Ovary (tissue), 9 donors: ENCODE measurements around the gene C7. TPM values are rescaled to one million over a fixed set of nuclear protein-coding genes. Genes with fewer than 3 reads are reported as not detected.

Source experiments
- DNase-seq, 5 donors: peaks; one replicate each; pipeline ENCODE4 v3.0.0-alpha.2; 2019 to 2020
- H3K27ac ChIP-seq, 2 donors: fragments of 200-600 bp; one replicate each; pipeline versions ENCODE4 v1.5.1 to v1.8.0; 2019 to 2022
- H3K27me3 ChIP-seq: fragments of 200-600 bp; one replicate; pipeline ENCODE4 v1.8.0; 2022
- H3K36me3 ChIP-seq: fragments of 200-600 bp; sonication (generic); one replicate; pipeline ENCODE4 v1.5.1; 2019
- H3K4me1 ChIP-seq: one replicate; pipeline ENCODE4 v1.8.1; 2013; ENCODE audit warnings: mild to moderate bottlenecking, moderate library complexity; ENCODE audit not compliant: insufficient read depth
- H3K4me3 ChIP-seq: fragments of 200-600 bp; sonication (generic); one replicate; pipeline ENCODE4 v1.5.1; 2017
- H3K9me3 ChIP-seq, 2 donors: fragments of 200-600 bp in 1 of 2; sonication (generic) in 1 of 2; one replicate each; pipeline versions ENCODE4 v1.5.1 to v1.8.1; 2013 to 2019; ENCODE audit warnings: mild to moderate bottlenecking in 1 of 2, moderate library complexity in 1 of 2
- CTCF ChIP-seq, 3 donors: fragments of 450-650 bp in 2 of 3; fragments of 200-600 bp in 1 of 3; IDR thresholded peaks; one replicate each; pipeline versions ENCODE4 v1.5.1 to v1.8.0; 2016 to 2022; ENCODE audit warnings: antibody characterized with exemption in 3 of 3, mild to moderate bottlenecking in 1 of 3
- EP300 ChIP-seq: sonication (generic); formaldehyde crosslinking; IDR thresholded peaks from one replicate; pipeline ENCODE4 v1.6.1; 2017; ENCODE audit warnings: antibody characterized with exemption
- POLR2A ChIP-seq: fragments of 450-650 bp; IDR thresholded peaks from one replicate; pipeline ENCODE4 v1.6.1; 2017; ENCODE audit warnings: antibody characterized with exemption, mild to moderate bottlenecking, moderate library complexity
- WGBS, 3 donors: extraction: QIAGEN DNeasy Blood & Tissue Kit in 1 of 3; methylation state at CpG; one replicate each; pipeline versions ENCODE4 v1.1.5 to v1.1.7; 2013 to 2017; 5-methylcytosine and 5-hydroxymethylcytosine counted together
- intact Hi-C, 4 donors: fragments of 100-400 bp; cut with DNase I; formaldehyde crosslinking; loops; one replicate each; pipeline versions ENCODE4 v1.11.0 to v1.15.1; 2022 to 2023
- polyA plus RNA-seq, 2 donors: library from polyadenylated mRNA; stranded (reverse); fragments of 200-250 nt in 1 of 2; fragments of 350-450 nt in 1 of 2; fragmentation: Illumina TruSeq in 1 of 2; extraction: RNeasy Lipid Tissue Mini Kit (QIAGEN cat#74804) in 1 of 2; gene quantifications; one replicate each; pipeline ENCODE4 v1.2.3, GENCODE V29; 2013 to 2014
- total RNA-seq, 7 donors: library from RNA; depleted of rRNA in 2 of 7; stranded (reverse); fragments of >200 nt in 2 of 7; fragmentation: NEBNext Ultra II Directional in 3 of 7; extraction: Animal tissue kit (Norgen Biotek cat#: 25700) in 3 of 7; gene quantifications; one replicate each; pipeline versions ENCODE4 v1.1.0 to v1.2.4, GENCODE V29; 2016 to 2023
- donor health status: DM: no; HTN: no; CAD: no; lungs with moderate emphysema.
- donor health status: DM: no; HTN: no; CAD: no.
- donor health status: Bipolar disorder and iron deficiency.
- donor health status: DM: yes; HTN: yes; CAD: no.
- donor health status: DM: no; HTN: no; CAD: no.
- donor health status: DM: yes; HTN: yes; CAD: no.

The C7 gene
- total and polyA plus RNA-seq, 9 donors: 205 to 2,709 (median 1,224) TPM

GRCh38 chr5:40939753-40940152 is 30.5 kb downstream of the C7 start:
- Histone ChIP-seq H3K36me3 (no peaks in the 10 kb centered on the region), H3K27ac (no peak overlapping the region), H3K4me3 (no peak overlapping the region), H3K27me3 (no peaks in the 10 kb centered on the region), H3K4me1 (no peaks in the 10 kb centered on the region), H3K9me3 (no peaks in the 10 kb centered on the region)
- TF ChIP-seq CTCF (IDR thresholded peaks at IDR 0.05) (no peak), POLR2A (no peak), EP300 (no peak)
- 91 to 93% (median 92%) methylated on average over 6 of the region's 6 CpGs for WGBS, 3 donors
- no peak for DNase-seq
- intact Hi-C loops: no loop called here

- Histone ChIP-seq H3K9me3 (no peaks in the 10 kb centered on the region), H3K4me3 (no peak overlapping the region), H3K27ac (no peak overlapping the region), H3K36me3 (no peaks in the 10 kb centered on the region), H3K27me3 (no peaks in the 10 kb centered on the region), H3K4me1 (no peaks in the 10 kb centered on the region)
- TF ChIP-seq EP300 (no peak), POLR2A (no peak), CTCF (IDR thresholded peaks at IDR 0.05) (no peak)
- intact Hi-C loops: no loop called here
- 96 to 99% (median 98%) methylated on average over 5 of the region's 5 CpGs for WGBS, 3 donors
- no peak for DNase-seq
Observed at GRCh38 chr5:40945111-40945510, 35.8 kb downstream of the C7 start.

- WGBS, 3 donors: 89 to 93% (median 90%) methylated on average over 5 of the region's 5 CpGs
- Histone ChIP-seq H3K4me3 (no peak overlapping the region), H3K27me3 (no peaks in the 10 kb centered on the region), H3K9me3 (no peaks in the 10 kb centered on the region), H3K36me3 (no peaks in the 10 kb centered on the region), H3K4me1 (no peaks in the 10 kb centered on the region), H3K27ac (no peak overlapping the region)
- DNase-seq: no peak
- TF ChIP-seq EP300 (no peak), POLR2A (no peak), CTCF (IDR thresholded peaks at IDR 0.05) (no peak)
- intact Hi-C loops: no loop called here
Observed at GRCh38 chr5:40955313-40955712, 46.0 kb downstream of the C7 start.

- H3K4me3 ChIP-seq: no peak overlapping the region
- intact Hi-C loops: no loop called here
- DNase-seq: no peak
- TF ChIP-seq POLR2A (no peak), EP300 (no peak)
- 59 to 76% (median 69%) methylated on average over 3 of the region's 3 CpGs for WGBS, 3 donors
- H3K27ac ChIP-seq: no peak overlapping the region
- no peaks in the 10 kb centered on the region for H3K4me1 ChIP-seq
- H3K36me3 ChIP-seq: no peaks in the 10 kb centered on the region
- no peaks in the 10 kb centered on the region for H3K27me3 ChIP-seq
- H3K9me3 ChIP-seq: no peaks in the 10 kb centered on the region
Observed at GRCh38 chr5:40957048-40957447, 47.8 kb downstream of the C7 start.

GRCh38 chr5:40958811-40959210 is 49.5 kb downstream of the C7 start:
- DNase-seq: no peak
- 93% methylated on average over 5 of the region's 5 CpGs for WGBS, 3 donors
- intact Hi-C loops: no loop called here
- Histone ChIP-seq H3K4me1 (no peaks in the 10 kb centered on the region), H3K9me3 (no peaks in the 10 kb centered on the region), H3K27me3 (no peaks in the 10 kb centered on the region), H3K4me3 (no peak overlapping the region), H3K36me3 (no peaks in the 10 kb centered on the region), H3K27ac (no peak overlapping the region)
- TF ChIP-seq EP300 (no peak), POLR2A (no peak), CTCF (IDR thresholded peaks at IDR 0.05) (no peak)
